ENCODE data around the gene MAGED4B. TPM values are rescaled to one million over a fixed set of nuclear protein-coding genes. Genes with fewer than 3 reads are reported as not detected.

The MAGED4B gene
- total and polyA plus RNA-seq, 9 of the 15 experiments (the other 6 are each of a cell fraction or from before 2014, with no cell fraction given) = not detected

DNA sequence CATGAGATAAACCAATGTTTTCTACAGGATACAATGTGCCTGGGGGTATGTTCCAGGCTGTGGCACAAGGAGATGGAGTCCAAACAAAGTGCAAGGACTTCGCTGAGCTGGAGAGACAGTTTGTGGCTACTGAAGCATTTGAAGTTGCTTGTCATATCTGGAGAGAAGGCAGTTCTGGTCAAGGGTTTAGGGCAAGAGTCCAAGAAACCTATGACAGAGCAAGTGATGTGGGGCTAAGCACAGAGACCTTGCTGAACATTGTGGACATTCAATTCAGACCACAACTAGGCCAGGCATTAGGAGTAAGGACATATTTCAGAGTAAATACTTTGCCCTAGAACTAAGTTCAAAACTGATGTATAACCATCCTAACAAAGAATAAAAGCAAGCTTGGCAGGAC is 34.8 kb downstream of the MAGED4B start (continued):
- TF ChIP-seq, protein P1, sequence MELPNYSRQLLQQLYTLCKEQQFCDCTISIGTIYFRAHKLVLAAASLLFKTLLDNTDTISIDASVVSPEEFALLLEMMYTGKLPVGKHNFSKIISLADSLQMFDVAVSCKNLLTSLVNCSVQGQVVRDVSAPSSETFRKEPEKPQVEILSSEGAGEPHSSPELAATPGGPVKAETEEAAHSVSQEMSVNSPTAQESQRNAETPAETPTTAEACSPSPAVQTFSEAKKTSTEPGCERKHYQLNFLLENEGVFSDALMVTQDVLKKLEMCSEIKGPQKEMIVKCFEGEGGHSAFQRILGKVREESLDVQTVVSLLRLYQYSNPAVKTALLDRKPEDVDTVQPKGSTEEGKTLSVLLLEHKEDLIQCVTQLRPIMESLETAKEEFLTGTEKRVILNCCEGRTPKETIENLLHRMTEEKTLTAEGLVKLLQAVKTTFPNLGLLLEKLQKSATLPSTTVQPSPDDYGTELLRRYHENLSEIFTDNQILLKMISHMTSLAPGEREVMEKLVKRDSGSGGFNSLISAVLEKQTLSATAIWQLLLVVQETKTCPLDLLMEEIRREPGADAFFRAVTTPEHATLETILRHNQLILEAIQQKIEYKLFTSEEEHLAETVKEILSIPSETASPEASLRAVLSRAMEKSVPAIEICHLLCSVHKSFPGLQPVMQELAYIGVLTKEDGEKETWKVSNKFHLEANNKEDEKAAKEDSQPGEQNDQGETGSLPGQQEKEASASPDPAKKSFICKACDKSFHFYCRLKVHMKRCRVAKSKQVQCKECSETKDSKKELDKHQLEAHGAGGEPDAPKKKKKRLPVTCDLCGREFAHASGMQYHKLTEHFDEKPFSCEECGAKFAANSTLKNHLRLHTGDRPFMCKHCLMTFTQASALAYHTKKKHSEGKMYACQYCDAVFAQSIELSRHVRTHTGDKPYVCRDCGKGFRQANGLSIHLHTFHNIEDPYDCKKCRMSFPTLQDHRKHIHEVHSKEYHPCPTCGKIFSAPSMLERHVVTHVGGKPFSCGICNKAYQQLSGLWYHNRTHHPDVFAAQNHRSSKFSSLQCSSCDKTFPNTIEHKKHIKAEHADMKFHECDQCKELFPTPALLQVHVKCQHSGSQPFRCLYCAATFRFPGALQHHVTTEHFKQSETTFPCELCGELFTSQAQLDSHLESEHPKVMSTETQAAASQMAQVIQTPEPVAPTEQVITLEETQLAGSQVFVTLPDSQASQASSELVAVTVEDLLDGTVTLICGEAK (IDR thresholded peaks at IDR 0.05) = no peak
- TF ChIP-seq, protein P1 (CRISPR knock-in tag; IDR thresholded peaks at IDR 0.05) = no peak
- TF ChIP-seq ZBTB7A (IDR thresholded peaks at IDR 0.05; ENCODE audit: borderline replicate concordance, control insufficient read depth, low read depth, low read length) (no peak), CBX2 (IDR thresholded peaks at IDR 0.05; ENCODE audit: insufficient read depth, low read length, poor library complexity, severe bottlenecking) (no peak), ETV5 (CRISPR knock-in tag; IDR thresholded peaks at IDR 0.05; ENCODE audit: low read depth) (no peak), HDAC2 (IDR thresholded peaks at IDR 0.05) (no peak), ZNF644 (tag; IDR thresholded peaks at IDR 0.05; ENCODE audit: low read depth) (no peak), HMGN3 (IDR thresholded peaks at IDR 0.05; ENCODE audit: borderline replicate concordance, extremely low read depth, insufficient read length, low read depth, low read length) (no peak), IFI16 (CRISPR knock-in tag; IDR thresholded peaks at IDR 0.05) (no peak), MXI1 (IDR thresholded peaks at IDR 0.05; ENCODE audit: low read depth, low read length) (no peak), ZNF551 (CRISPR knock-in tag; IDR thresholded peaks at IDR 0.05) (no peak), MAFG (tag; conservative IDR thresholded peaks at IDR 0.05) (no peak)
- TF ChIP-seq, protein P2, sequence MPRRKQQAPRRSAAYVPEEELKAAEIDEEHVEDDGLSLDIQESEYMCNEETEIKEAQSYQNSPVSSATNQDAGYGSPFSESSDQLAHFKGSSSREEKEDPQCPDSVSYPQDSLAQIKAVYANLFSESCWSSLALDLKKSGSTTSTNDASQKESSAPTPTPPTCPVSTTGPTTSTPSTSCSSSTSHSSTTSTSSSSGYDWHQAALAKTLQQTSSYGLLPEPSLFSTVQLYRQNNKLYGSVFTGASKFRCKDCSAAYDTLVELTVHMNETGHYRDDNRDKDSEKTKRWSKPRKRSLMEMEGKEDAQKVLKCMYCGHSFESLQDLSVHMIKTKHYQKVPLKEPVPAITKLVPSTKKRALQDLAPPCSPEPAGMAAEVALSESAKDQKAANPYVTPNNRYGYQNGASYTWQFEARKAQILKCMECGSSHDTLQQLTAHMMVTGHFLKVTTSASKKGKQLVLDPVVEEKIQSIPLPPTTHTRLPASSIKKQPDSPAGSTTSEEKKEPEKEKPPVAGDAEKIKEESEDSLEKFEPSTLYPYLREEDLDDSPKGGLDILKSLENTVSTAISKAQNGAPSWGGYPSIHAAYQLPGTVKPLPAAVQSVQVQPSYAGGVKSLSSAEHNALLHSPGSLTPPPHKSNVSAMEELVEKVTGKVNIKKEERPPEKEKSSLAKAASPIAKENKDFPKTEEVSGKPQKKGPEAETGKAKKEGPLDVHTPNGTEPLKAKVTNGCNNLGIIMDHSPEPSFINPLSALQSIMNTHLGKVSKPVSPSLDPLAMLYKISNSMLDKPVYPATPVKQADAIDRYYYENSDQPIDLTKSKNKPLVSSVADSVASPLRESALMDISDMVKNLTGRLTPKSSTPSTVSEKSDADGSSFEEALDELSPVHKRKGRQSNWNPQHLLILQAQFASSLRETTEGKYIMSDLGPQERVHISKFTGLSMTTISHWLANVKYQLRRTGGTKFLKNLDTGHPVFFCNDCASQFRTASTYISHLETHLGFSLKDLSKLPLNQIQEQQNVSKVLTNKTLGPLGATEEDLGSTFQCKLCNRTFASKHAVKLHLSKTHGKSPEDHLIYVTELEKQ (CRISPR knock-in tag; IDR thresholded peaks at IDR 0.05) = no peak
